ENCODE measurements around the gene RAB36.

The RAB36 gene

GRCh38 chr22:23098718-23099530 lies 46.4 kb upstream of the RAB36 start:
- no peak for DNase-seq (ENCODE audit: extremely low spot score)
- ChIA-PET POLR2A (no interaction called here), CTCF (no interaction called here)
- TF ChIP-seq ZNF384 (IDR thresholded peaks at IDR 0.05) (no peak), NFRKB (IDR thresholded peaks at IDR 0.05) (no peak), SP1 (IDR thresholded peaks at IDR 0.05) (no peak), CTBP1 (IDR thresholded peaks at IDR 0.05; ENCODE audit: borderline replicate concordance) (no peak), FOXA1 (IDR thresholded peaks at IDR 0.05) (no peak), FOXK2 (IDR thresholded peaks at IDR 0.05) (no peak)

- ChIA-PET POLR2A (no interaction called here), CTCF (no interaction called here)
- DNase-seq (ENCODE audit: extremely low spot score), result no peak
- TF ChIP-seq ELF4 (IDR thresholded peaks at IDR 0.05) (no peak), NFRKB (IDR thresholded peaks at IDR 0.05) (no peak), PKNOX1 (IDR thresholded peaks at IDR 0.05) (no peak), FOXK2 (IDR thresholded peaks at IDR 0.05) (no peak), TARDBP (IDR thresholded peaks at IDR 0.05) (no peak), FOXA1 (IDR thresholded peaks at IDR 0.05) (no peak), L3MBTL2 (conservative IDR thresholded peaks at IDR 0.05) (no peak), LEF1 (IDR thresholded peaks at IDR 0.05; ENCODE audit: borderline replicate concordance) (no peak), BHLHE40 (IDR thresholded peaks at IDR 0.05; ENCODE audit: borderline replicate concordance) (no peak), SUZ12 (IDR thresholded peaks at IDR 0.05) (no peak), CTBP1 (IDR thresholded peaks at IDR 0.05; ENCODE audit: borderline replicate concordance) (no peak), FOXM1 (IDR thresholded peaks at IDR 0.05; ENCODE audit: borderline replicate concordance) (no peak), ARNT (IDR thresholded peaks at IDR 0.05) (no peak), ZNF384 (IDR thresholded peaks at IDR 0.05) (no peak), SP1 (IDR thresholded peaks at IDR 0.05) (no peak), HDGF (IDR thresholded peaks at IDR 0.05; ENCODE audit: borderline replicate concordance) (no peak)
These were observed 45.8 kb upstream of the RAB36 start for GRCh38 chr22:23099531-23099804.

GRCh38 chr22:23100124-23100801 lies 45.0 kb upstream of the RAB36 start:
- ChIA-PET CTCF (no interaction called here), POLR2A (no interaction called here)

GRCh38 chr22:23101524-23101923 lies 43.8 kb upstream of the RAB36 start:
- TF ChIP-seq SP1 (IDR thresholded peaks at IDR 0.05) (no peak), BHLHE40 (IDR thresholded peaks at IDR 0.05; ENCODE audit: borderline replicate concordance) (no peak), FOXK2 (IDR thresholded peaks at IDR 0.05) (no peak), CTBP1 (IDR thresholded peaks at IDR 0.05; ENCODE audit: borderline replicate concordance) (no peak), LEF1 (IDR thresholded peaks at IDR 0.05; ENCODE audit: borderline replicate concordance) (no peak), ARNT (IDR thresholded peaks at IDR 0.05) (no peak), ELF4 (IDR thresholded peaks at IDR 0.05) (no peak), FOXA1 (IDR thresholded peaks at IDR 0.05) (no peak), FOXM1 (IDR thresholded peaks at IDR 0.05; ENCODE audit: borderline replicate concordance) (no peak), NFRKB (IDR thresholded peaks at IDR 0.05) (no peak), TARDBP (IDR thresholded peaks at IDR 0.05) (no peak), ZNF384 (IDR thresholded peaks at IDR 0.05) (no peak)
- DNase-seq (ENCODE audit: extremely low spot score), result no peak
- CTCF ChIA-PET, result no interaction called here
- POLR2A ChIA-PET, result no interaction called here

More at GRCh38 chr22:23100124-23100801, 45.0 kb upstream of the RAB36 start:
- TF ChIP-seq SP1 (IDR thresholded peaks at IDR 0.05) (no peak), SUZ12 (IDR thresholded peaks at IDR 0.05) (no peak), PKNOX1 (IDR thresholded peaks at IDR 0.05) (no peak), NFRKB (IDR thresholded peaks at IDR 0.05) (no peak)
- no peak for DNase-seq (ENCODE audit: extremely low spot score)

- no peak for TF ChIP-seq CTBP1 (IDR thresholded peaks at IDR 0.05; ENCODE audit: borderline replicate concordance)
- TF ChIP-seq PKNOX1 (IDR thresholded peaks at IDR 0.05), result no peak
- no peak for TF ChIP-seq ELF4 (IDR thresholded peaks at IDR 0.05)
- no peak for TF ChIP-seq ARNT (IDR thresholded peaks at IDR 0.05)
- no peak for TF ChIP-seq L3MBTL2 (conservative IDR thresholded peaks at IDR 0.05)
- TF ChIP-seq ZNF384 (IDR thresholded peaks at IDR 0.05), result no peak
- TF ChIP-seq SUZ12 (IDR thresholded peaks at IDR 0.05), result no peak
- no peak for TF ChIP-seq FOXM1 (IDR thresholded peaks at IDR 0.05; ENCODE audit: borderline replicate concordance)
- no peak for TF ChIP-seq HDGF (IDR thresholded peaks at IDR 0.05; ENCODE audit: borderline replicate concordance)
- TF ChIP-seq SP1 (IDR thresholded peaks at IDR 0.05), result no peak
- TF ChIP-seq TARDBP (IDR thresholded peaks at IDR 0.05), result no peak
- TF ChIP-seq FOXA1 (IDR thresholded peaks at IDR 0.05), result no peak
- no peak for TF ChIP-seq LEF1 (IDR thresholded peaks at IDR 0.05; ENCODE audit: borderline replicate concordance)
- TF ChIP-seq BHLHE40 (IDR thresholded peaks at IDR 0.05; ENCODE audit: borderline replicate concordance), result no peak
- TF ChIP-seq NFRKB (IDR thresholded peaks at IDR 0.05), result no peak
- no peak for DNase-seq (ENCODE audit: extremely low spot score)
- CTCF ChIA-PET, result no interaction called here
- POLR2A ChIA-PET, result no interaction called here
These were observed 43.1 kb upstream of the RAB36 start for GRCh38 chr22:23102002-23102655.

GRCh38 chr22:23102776-23103175 lies 42.5 kb upstream of the RAB36 start:
- TF ChIP-seq TARDBP (IDR thresholded peaks at IDR 0.05) (no peak), SP1 (IDR thresholded peaks at IDR 0.05) (no peak), LEF1 (IDR thresholded peaks at IDR 0.05; ENCODE audit: borderline replicate concordance) (no peak), ZNF384 (IDR thresholded peaks at IDR 0.05) (no peak), NFRKB (IDR thresholded peaks at IDR 0.05) (no peak), L3MBTL2 (conservative IDR thresholded peaks at IDR 0.05) (no peak), ELF4 (IDR thresholded peaks at IDR 0.05) (no peak), CTBP1 (IDR thresholded peaks at IDR 0.05; ENCODE audit: borderline replicate concordance) (no peak), BHLHE40 (IDR thresholded peaks at IDR 0.05; ENCODE audit: borderline replicate concordance) (no peak), FOXM1 (IDR thresholded peaks at IDR 0.05; ENCODE audit: borderline replicate concordance) (no peak), SUZ12 (IDR thresholded peaks at IDR 0.05) (no peak)
- CTCF ChIA-PET, result no interaction called here
- POLR2A ChIA-PET, result no interaction called here

More at GRCh38 chr22:23102776-23103175, 42.5 kb upstream of the RAB36 start:
- DNase-seq (ENCODE audit: extremely low spot score), result no peak
